GM19240 (cell line): ENCODE data around the gene VAC14.

Experiments used
- DNase-seq: peaks from one replicate; pipeline ENCODE4 v3.0.0; 2011; ENCODE audit warnings: low spot score; ENCODE audit not compliant: insufficient read length

VAC14 gene

GRCh38 chr16:70663524-70664324, 137.2 kb downstream of the VAC14 start:
- DNase-seq = no peak

GRCh38 chr16:70662991-70663523, 137.9 kb downstream of the VAC14 start:
- DNase-seq = no peak

- no peak for DNase-seq
These were observed 138.9 kb downstream of the VAC14 start for GRCh38 chr16:70661918-70662641.

GRCh38 chr16:70661534-70661917, 139.4 kb downstream of the VAC14 start:
- no peak for DNase-seq

GRCh38 chr16:70660672-70661350, 140.1 kb downstream of the VAC14 start:
- DNase-seq = no peak

GRCh38 chr16:70659953-70660671, 140.8 kb downstream of the VAC14 start:
- no peak for DNase-seq

- DNase-seq = no peak
These were observed 141.4 kb downstream of the VAC14 start for GRCh38 chr16:70659546-70659945.

GRCh38 chr16:70658921-70659320, 142.0 kb downstream of the VAC14 start:
- DNase-seq = no peak

- DNase-seq = no peak
These were observed 143.0 kb downstream of the VAC14 start for GRCh38 chr16:70657956-70658355.

- no peak for DNase-seq
These were observed 144.2 kb downstream of the VAC14 start for GRCh38 chr16:70656712-70657263.

- no peak for DNase-seq
These were observed 144.8 kb downstream of the VAC14 start for GRCh38 chr16:70656065-70656711.

GRCh38 chr16:70653809-70654771, 146.9 kb downstream of the VAC14 start:
- DNase-seq = peak; percentile 26

GRCh38 chr16:70653406-70653805, 147.6 kb downstream of the VAC14 start:
- DNase-seq = no peak

- no peak for DNase-seq
These were observed 148.6 kb downstream of the VAC14 start for GRCh38 chr16:70652322-70652721.

- no peak for DNase-seq
These were observed 149.4 kb downstream of the VAC14 start for GRCh38 chr16:70651524-70651923.

GRCh38 chr16:70650216-70650615, 150.7 kb downstream of the VAC14 start:
- DNase-seq = no peak

GRCh38 chr16:70649300-70649699, 151.7 kb downstream of the VAC14 start:
- no peak for DNase-seq

GRCh38 chr16:70648606-70649005, 152.4 kb downstream of the VAC14 start:
- DNase-seq = no peak
